Fibroblast of skin of back (primary cell): ENCODE measurements around the gene ASMTL.
"Not testable (repeated sequence)": the region's sequence is repeated elsewhere in the genome, so short reads cannot be mapped to it uniquely, and the experiment has no call there.

Experiments used
- DNase-seq: peaks from one replicate; pipeline ENCODE4 v3.0.0-alpha.2; 2013

The ASMTL gene

DNA sequence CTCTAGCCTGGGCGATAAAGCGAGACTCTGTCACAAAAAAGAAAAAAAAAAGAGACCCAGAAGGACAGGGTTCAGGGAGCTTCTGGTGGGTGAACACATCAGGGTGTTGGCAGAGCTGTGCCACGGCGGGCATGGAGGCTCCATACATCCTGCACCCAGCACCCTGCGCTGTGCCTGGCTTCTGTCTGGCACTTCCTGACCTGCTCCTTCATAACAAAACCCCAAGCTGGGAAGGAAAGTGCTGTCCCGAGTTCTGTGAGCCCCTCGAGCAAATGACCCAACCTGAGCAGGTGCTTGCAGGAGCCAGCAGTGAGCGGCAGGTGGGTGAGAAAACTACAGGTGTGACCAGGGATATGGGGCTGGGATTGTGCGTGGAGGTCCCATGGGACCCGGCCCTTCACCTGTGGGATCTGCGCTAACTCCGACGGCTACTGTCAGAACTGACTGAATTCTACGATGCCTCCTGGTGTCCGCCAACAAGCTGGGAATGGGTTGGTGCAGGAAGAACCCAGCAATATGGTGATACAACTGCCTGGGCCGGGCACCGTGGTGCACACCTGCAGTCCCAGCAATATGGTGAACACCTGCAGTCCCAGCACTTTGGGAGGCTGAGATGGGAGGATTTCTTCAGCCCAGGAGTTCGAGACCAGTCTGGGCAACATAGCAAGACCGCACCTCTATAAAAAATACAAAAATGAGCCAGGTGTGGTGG, 18.9 kb downstream of the ASMTL start:
- no peak for DNase-seq

DNA sequence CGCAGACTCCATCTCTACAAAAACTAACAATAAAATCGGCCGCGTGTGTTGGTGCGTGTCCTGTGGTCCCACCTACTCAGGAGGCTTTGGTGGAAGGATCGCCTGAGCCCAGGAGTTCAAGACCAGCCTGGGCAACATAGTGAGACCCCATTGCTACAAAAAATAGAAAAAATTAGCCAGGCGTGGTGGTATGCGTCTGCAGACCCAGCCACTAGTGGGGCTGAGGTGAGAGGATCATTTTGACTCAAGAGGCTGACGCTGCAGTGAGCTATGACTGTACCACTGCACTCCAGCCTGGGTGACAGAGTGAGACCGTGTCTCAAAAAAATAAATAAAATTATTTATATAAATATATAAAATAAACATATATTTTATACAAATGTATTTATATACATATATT, 22.3 kb downstream of the ASMTL start:
- no peak for DNase-seq

DNA sequence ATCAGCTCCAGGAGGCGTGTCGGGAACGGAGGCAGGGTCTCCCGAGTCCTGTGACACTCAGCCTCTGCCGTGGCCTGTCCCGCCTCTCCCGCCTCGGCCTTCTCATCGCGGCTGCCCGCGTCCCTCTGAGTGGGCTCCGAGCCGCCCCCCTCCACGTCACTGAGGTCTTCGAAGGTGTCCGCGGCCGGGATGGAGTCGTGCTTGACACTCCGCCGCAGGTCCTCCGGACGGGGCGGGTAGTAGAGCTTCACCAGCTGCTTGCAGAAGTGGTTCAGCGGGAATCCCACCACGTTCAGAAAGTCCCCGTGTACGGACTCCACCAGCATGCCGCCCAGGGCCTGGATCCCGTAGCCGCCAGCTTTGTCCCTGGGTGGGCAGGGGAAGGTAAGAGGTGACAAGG, 25.0 kb downstream of the ASMTL start:
- DNase-seq, result no peak

DNA sequence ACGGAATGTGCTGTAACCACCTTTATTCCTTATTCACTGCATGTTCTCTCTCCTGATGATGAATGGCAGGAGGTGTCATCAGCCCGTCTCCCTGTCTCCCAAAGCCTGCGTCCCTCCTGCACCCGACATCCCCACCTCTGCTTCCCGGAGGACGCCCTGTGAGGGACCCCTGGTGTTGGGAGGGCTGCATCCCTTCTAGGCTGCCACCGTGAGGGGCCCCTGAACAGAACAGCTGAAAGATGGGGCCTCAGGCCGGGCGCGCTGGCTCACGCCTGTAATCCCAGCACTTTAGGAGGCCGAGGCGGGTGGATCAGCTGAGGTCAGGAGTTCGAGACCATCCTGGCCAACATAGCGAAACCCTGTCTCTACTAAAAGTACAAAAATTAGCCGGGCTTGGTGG, 26.4 kb downstream of the ASMTL start:
- not testable (repeated sequence) for DNase-seq

DNA sequence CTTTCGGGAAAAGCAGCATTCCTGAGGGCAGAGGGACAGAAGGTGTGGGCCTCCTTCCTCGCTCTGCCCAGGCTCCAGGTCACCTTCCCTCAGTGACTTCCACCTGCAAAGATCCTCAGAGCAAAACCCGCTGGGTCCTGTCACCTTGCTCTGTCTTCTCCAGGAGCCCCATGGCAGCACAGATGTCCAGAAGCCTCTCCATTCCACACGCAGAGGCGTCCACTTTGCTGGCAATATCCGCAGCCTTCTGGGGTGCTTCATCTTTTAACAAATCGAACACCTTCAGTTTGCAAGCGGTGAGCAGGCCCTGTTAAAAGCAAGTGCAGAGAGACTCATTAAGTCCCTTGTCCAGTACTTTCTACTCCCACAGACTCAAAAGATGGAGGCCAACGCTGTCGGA, 27.3 kb downstream of the ASMTL start:
- DNase-seq, result no peak

DNA sequence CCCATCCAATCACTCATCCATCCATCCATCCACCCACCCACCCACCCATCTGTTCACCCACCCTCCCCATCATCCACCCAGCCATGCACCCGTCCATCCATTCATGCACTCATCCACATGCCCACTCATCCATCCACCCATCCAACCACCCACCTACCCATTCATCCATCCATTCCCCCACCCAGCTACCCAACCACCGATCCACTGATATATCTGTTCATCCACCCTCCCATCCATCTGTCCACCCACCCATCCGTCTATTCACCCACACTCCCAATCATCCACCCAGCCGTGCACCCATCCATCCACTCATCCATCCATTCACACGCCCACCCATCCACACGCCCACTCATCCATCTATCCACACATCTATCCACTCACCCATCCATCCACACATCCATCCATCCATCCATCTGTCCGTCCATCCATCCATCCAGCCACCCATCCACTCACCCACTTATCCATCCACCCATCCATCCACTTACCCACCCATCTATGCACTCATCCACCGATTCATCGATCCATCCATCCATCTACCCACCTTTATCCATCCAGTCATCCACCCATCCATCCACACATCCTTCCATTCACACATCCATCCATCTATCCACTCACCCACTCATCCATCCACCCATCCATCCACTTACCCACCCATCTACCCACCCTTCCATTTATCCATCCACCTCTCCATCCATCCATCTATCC, 28.4 kb downstream of the ASMTL start:
- DNase-seq, result no peak

DNA sequence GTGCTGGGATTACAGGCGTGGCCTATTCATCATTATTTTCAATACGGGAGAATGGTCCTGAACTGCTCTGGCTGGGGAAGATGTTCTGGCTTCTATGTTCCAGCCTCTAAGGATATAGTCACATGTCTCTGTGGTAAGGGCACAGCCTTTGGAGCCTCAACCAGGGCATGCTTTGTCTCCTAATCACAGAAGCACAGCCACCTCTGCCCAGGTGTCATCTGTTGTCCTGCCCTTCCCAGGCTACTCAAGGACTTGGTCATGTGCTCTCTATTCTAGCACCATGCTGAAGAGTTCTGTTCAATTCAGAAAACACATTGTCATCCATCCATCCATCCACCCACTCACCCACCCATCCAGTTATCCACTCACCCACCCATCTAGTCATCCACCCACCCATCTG, 29.5 kb downstream of the ASMTL start:
- no peak for DNase-seq

DNA sequence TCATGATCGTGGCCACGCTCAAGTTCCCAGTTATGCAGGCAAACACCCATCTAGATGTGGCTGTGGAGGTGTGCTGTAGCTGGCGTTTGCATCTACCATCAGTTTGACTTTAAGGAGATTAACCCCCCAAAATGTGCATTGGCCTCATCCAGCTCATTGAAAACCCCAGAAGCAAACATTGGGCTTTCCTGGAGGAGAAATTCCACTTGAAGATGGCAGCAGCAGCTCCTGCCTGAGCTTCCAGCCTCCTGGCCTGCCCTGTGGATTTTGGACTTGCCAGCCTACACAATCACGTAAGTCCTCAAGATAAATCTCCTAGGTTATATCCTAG, 30.6 kb downstream of the ASMTL start:
- no peak for DNase-seq

DNA sequence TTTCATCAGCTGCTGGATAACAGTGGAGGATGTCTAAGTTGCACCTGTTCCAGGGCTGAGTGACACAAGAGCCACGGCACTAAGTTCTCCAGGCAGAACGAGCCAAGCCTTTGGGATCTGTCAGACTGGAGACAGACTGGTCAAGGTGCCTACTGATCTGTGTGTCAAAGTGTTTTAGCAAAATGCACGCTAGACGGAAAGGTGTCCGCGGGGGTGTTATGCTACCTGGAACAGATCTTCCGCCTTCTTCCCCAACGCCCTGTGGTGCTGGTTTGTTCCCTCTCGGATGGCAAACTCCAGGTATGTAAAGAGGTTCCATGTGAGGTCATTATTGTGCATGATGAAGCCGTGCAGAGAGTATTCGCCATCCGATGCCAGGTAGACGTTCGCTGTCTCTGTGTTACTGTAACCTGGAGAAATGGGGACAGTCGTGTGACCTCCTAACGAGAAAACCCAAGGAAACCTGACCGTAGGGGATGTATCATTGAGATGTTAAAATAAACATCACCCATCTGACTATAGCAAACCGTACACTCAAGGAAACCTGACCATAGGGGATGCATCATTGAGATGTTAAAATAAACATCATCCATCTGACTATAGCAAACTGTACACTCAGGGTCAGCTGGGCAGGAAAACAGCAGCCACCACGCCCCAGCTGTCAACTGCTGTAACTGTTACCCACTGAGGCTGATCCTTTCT, 31.1 kb downstream of the ASMTL start:
- no peak for DNase-seq

DNA sequence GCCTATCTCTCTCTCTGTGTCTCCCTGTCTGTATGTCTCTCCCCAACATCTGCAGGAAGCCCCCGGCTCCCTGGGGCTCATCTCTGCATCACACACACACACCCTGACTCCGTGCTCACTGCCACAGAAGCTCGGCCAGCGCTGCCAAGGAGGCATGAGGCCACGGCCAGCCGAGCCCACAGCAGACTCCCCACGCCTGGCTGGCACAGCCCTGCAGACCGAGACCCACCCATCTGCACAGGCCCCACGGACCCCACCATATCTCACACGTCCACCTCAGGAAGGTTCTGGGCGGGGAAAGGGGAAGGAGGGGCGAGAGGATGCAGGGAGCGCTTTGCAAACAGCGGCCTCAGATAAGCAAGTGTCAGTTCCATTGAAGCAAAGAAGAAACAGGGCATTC, 32.3 kb downstream of the ASMTL start:
- no peak for DNase-seq

DNA sequence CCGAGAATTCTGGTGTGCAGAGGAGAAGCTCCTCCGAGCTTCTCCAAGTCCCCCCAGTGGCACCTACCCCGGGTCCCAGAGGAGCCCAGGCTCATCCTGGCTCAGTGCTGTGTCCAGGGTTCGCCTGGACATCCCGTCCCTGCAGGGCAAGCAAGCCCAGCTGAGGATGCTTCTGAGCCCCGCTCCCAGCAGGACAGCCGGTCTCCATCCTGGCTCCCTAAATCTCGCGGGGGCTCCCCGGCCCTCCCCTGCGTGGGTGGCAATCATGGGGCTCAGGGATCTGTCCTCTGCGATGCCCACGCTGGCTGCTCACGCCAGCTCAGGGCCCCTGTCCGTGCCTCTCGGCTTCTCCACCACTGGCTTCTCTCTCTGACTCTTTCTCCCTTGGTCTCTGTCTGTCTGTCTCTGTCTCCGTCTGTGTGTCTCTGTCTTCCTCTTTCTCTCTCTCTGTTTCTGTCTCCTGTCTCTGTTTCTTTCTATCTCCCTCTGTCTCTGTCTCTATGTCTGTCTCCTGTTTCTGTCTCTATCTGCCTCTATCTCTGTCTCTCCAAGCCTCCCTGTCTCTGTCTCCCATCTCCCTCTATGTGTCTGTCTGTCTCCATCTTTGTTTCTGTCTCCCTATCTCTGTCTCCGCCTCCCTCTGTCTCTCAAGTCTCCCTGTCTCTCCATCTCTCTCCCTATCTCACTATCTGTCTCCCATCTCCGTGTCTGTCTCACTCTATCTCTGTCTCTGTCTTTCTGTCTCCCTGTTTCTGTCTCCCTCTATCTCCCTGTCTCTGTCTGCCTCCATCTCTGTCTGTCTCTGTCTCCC, 33.0 kb downstream of the ASMTL start:
- DNase-seq, result no peak

DNA sequence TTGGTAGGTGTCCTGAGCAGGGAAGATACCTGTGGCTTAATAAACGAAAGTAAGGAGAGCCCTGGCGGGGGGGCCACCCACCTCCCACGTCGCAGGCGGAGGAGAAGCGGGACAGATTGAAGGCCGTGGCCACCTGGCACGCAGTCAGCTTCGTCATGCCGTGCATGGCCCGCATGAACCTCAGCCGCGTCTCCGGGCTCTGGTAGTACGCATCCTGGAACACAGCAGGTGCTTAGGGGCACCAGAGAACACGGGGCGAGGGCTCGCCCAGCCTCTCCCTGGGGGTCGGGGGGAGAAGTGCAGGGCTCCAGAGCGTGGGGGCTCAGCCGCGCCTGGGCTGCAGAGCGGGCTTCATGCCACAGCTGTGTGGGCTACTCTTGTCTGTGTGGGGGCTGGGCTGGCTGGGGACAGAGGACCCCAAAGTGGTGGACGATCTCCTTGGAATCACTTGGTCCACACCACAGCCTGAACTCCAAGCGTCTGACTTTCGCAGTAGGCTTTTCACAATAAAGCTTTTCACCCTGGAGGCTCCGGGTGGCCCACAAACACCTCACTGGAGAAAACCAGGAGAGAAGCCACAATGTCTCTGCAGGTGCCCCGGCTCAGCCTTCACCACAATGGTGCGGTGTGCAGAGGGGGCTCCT, 33.7 kb downstream of the ASMTL start:
- DNase-seq, result no peak

DNA sequence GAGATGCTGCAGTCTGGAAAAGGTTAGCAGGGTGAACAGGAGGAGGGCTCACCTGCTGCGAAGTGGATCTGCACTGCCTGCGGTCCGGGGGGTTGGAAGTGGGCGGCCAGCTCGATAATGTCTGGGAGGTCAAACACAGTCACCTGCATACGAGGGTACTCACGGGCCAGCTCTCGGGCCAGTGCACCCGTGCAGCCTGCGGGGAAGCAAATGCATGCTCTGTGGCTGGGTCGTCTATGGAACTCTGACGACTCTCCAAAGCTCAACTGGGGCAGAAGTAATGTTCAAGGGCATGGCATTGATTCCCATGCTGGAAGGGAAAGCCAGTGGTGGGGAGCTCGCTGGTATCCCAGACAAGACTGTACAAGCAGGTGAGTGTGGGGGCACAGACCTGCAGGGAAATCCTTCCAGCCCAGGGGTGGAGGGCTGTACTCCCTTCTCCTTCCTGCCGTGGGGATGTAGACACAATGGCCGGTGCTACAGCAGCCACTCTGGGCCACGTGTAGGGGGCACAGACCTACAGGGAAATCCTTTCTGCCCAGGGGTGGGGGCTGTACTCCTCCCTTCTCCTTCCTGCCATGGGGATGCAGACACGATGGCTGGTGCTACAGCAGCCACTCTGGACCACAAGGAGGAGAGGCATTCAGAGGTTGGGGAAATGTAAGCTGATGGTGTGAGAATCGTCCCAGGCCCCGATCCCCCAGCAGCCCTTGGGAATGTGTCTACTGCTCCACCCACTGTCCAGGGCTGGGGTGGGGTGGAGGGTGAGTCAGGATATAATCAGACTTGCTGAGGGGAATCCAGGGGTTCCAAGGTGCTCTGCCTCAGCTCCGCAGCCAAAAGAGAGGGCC, 34.6 kb downstream of the ASMTL start:
- no peak for DNase-seq

DNA sequence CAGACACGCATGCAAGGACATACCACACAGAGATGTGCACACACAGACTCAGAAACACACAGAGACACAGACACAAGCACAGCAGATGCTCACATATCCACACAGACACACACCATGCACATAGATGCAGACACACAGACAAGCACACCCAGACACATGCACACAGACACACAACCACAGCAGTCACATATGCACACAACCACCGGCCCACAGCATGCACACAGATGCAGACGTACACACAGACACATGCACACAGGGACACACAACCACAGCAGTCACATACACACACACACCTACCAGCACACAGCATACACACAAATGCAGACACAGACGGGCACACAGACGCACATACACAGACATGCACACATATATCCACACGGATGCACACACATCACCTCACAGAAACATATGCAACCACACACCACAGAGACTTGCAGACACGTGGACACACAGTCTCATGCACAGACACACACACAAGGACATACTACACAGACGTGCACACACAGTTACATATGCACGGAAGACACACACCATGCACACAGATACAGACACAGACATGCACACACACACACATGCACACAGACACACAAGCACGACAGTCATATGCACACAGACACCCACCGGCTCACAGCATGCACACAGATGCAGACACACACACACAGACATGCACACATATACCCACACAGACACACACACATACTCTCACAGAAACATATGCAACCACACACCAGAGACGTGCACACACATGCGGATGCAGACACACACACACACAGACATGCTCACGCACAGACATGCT, 35.5 kb downstream of the ASMTL start:
- DNase-seq, result no peak

DNA sequence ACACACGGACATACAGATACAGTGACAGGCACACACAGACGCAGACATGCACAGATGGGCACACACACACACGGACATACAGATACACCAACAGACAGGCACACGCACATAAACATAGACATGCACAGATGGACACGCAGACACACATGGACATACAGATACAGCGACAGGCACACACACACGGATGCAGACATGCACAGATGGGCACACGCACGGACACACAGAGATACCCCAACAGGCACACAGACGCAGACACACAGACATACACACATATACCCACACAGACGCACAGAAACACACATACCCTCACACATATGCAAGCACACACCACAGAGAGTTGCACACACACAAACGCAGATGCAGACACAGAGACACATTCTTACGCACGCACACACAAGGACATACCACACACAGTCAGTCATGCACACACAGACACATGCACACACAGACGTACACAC, 36.4 kb downstream of the ASMTL start:
- DNase-seq, result no peak

DNA sequence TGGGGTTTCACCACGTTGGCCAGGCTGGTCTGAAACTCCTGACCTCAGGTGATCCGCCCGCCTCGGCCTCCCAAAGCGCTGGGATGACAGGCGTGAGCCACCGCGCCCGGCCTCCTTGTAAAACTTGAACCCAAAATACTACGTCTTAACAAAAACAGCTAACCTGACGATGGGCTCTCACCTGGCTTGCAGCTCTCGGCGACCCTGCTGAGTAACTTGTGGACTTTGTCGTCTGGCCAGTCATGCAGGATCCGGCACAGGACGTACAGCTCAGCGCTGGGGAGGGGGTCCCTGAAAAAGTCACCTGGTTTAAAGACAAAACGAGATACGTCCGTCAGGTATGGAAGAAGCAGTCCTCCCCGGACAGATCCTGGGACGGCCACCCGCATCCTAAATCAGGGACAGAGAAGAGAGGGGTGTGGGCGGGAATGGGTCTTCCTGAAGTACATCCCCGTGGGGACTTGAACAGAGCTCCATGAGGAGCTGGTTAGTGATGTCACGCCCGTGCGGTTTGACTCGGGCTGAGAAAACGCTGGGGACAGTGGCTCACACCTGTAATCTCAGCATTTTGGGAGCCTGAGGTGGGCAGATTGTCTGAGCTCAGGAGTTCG, 40.1 kb downstream of the ASMTL start:
- DNase-seq, result no peak

DNA sequence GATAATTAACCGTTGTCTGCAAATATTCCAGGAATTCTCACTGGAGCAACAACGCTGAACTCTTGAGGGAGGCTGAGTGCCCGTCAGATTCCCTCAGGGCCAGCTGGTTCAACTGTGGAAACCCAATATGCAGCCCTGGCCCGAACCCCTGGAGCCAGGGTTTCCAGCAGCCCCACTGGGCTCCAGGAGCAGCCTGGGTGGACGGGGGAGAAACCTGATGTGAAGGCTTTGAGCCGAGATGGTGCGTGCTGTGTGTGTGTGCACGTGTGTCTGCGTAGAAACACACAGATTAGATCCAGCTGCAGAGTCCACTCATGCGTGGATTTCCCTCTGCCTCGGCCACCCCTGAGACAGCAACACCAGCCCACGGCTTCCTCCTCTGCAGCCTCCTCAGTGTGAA, 41.4 kb downstream of the ASMTL start:
- DNase-seq, result no peak

DNA sequence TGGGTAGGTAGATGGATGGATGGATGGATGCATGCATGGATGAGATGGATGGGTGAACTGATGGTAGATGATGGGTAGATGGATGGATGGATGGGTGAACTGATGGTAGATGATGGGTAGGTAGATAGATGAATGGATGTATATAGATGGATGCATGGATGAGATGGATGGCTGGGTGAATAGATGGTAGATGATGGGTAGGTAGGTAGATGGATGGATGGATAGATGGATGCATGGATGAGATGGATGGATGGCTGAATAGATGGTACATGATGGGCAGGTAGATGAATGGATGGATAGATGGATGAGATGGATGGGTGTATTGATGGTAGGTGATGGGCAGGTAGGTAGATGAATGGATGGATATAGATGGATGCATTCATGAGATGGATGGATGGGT, 45.7 kb downstream of the ASMTL start:
- DNase-seq, result no peak

DNA sequence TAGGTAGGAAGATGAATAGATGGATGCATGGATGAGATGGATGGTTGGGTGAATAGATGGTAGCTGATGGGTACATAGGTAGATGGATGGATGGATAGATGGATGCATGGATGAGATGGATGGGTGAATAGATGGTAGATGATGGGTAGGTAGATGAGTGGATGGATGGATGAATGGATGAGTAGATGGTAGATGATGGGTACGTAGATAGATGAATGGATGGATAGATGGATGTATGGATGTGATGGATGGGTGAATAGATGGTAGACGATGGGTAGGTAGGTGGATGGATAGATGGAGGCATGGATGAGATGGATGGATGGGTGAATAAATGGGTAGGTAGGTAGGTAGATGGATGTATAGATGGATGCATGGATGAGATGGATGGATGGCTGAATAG, 46.9 kb downstream of the ASMTL start:
- not testable (repeated sequence) for DNase-seq

DNA sequence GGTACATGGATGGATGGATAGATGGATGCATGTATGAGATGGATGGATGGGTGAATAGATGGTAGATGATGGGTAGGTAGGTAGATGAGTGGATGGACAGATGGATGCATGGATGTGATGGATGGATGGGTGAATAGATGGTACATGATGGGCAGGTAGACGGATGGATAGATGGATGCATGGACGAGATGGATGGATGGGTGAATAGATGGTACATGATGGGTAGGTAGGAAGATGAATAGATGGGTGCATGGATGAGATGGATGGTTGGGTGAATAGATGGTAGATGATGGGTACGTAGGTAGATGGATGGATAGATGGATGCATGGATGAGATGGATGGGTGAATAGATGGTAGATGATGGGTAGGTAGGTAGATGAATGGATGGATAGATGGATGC, 48.8 kb downstream of the ASMTL start:
- DNase-seq, result not testable (repeated sequence)
